ENCODE data around the gene PTPN13.

- TF ChIP-seq EZH2 (IDR thresholded peaks at IDR 0.05; ENCODE audit: insufficient read depth, poor library complexity, severe bottlenecking): no peak
- no peak for TF ChIP-seq EZH2phosphoT487 (IDR thresholded peaks at IDR 0.05; ENCODE audit: insufficient read depth, low read depth)
Observed at GRCh38 chr4:86626066-86626465, 32.0 kb downstream of the PTPN13 start.

Data from GM23248 (cell line).